H9 (cell line): Measurements from ENCODE around the gene ZNF408. TPM values are rescaled to one million over a fixed set of nuclear protein-coding genes. Genes with fewer than 3 reads are reported as not detected.

Source experiments
- DNase-seq: peaks from one replicate; pipeline ENCODE4 v3.0.0-alpha.2; 2017
- H2AFZ ChIP-seq: one replicate; pipeline ENCODE4 v1.6.1; 2013; ENCODE audit warnings: mild to moderate bottlenecking, low read length, control low read depth, moderate library complexity
- H2AK5ac ChIP-seq: 2 replicates; pipeline ENCODE4 v1.6.1; 2013; ENCODE audit warnings: low read length, control low read depth, mixed read lengths; ENCODE audit not compliant: insufficient read length
- H2BK120ac ChIP-seq: one replicate; pipeline ENCODE4 v1.6.1; 2013; ENCODE audit warnings: low read depth, mild to moderate bottlenecking, low read length, control low read depth, inconsistent platforms; ENCODE audit not compliant: poor library complexity, severe bottlenecking
- H2BK12ac ChIP-seq: 2 replicates; pipeline ENCODE4 v1.6.1; 2013; ENCODE audit warnings: low read length, control low read depth, mixed read lengths, low read depth; ENCODE audit not compliant: insufficient read length
- H2BK15ac ChIP-seq: 2 replicates; pipeline ENCODE4 v1.6.1; 2013; ENCODE audit warnings: low read depth, low read length, control low read depth
- H2BK20ac ChIP-seq: one replicate; pipeline ENCODE4 v1.6.1; 2013; ENCODE audit warnings: low read depth, mild to moderate bottlenecking, low read length, control low read depth, inconsistent platforms; ENCODE audit not compliant: poor library complexity, severe bottlenecking
- H2BK5ac ChIP-seq: 2 replicates; pipeline ENCODE4 v1.6.1; 2013; ENCODE audit warnings: low read length, control low read depth, mixed read lengths; ENCODE audit not compliant: insufficient read length
- H3K14ac ChIP-seq: 2 replicates; pipeline ENCODE4 v1.6.1; 2013; ENCODE audit warnings: low read length, control low read depth; ENCODE audit not compliant: insufficient read depth
- H3K18ac ChIP-seq: 2 replicates; pipeline ENCODE4 v1.6.1; 2013; ENCODE audit warnings: low read depth, mild to moderate bottlenecking, mixed read lengths, low read length, control low read depth; ENCODE audit not compliant: insufficient read length
- H3K23ac ChIP-seq: 2 replicates; pipeline ENCODE4 v1.6.1; 2013; ENCODE audit warnings: low read length, control low read depth, mixed read lengths, low read depth; ENCODE audit not compliant: insufficient read length
- H3K23me2 ChIP-seq: 2 replicates; pipeline ENCODE4 v1.6.1; 2013; ENCODE audit warnings: low read depth, mild to moderate bottlenecking, mixed read lengths, low read length, control low read depth; ENCODE audit not compliant: insufficient read length, poor library complexity, severe bottlenecking
- H3K27ac ChIP-seq: 2 replicates; pipeline ENCODE4 v1.5.1; 2013; ENCODE audit warnings: low read length, control low read depth, mixed read lengths, low read depth; ENCODE audit not compliant: insufficient read length
- H3K27me3 ChIP-seq: 2 replicates; pipeline ENCODE4 v1.6.1; 2013; ENCODE audit warnings: low read length, control low read depth, inconsistent platforms; ENCODE audit not compliant: insufficient read depth
- H3K4ac ChIP-seq: 2 replicates; pipeline ENCODE4 v1.6.1; 2013; ENCODE audit warnings: low read depth, mild to moderate bottlenecking, control low read depth, inconsistent platforms, low read length, moderate library complexity
- H3K4me1 ChIP-seq: 2 replicates; pipeline ENCODE4 v1.6.1; 2013; ENCODE audit warnings: low read length, control low read depth, inconsistent platforms; ENCODE audit not compliant: insufficient read depth
- H3K4me2 ChIP-seq: 2 replicates; pipeline ENCODE4 v1.6.1; 2013; ENCODE audit warnings: low read length, control low read depth, mixed read lengths; ENCODE audit not compliant: insufficient read length, insufficient read depth
- H3K56ac ChIP-seq: 2 replicates; pipeline ENCODE4 v1.6.1; 2013; ENCODE audit warnings: low read depth, mild to moderate bottlenecking, mixed read lengths, low read length, control low read depth; ENCODE audit not compliant: insufficient read length
- H3K79me1 ChIP-seq: 2 replicates; pipeline ENCODE4 v1.6.1; 2013; ENCODE audit warnings: low read depth, mild to moderate bottlenecking, moderate library complexity, low read length, control low read depth, inconsistent platforms; ENCODE audit not compliant: insufficient read depth, poor library complexity, severe bottlenecking
- H3K79me2 ChIP-seq: 2 replicates; pipeline ENCODE4 v1.6.1; 2013; ENCODE audit warnings: low read length, control low read depth, inconsistent platforms; ENCODE audit not compliant: insufficient read depth
- H3K9ac ChIP-seq: 2 replicates; pipeline ENCODE4 v1.6.1; 2013; ENCODE audit warnings: low read length, control low read depth, mixed read lengths; ENCODE audit not compliant: insufficient read length; ENCODE audit errors: extremely low read depth
- H3K9me3 ChIP-seq: one replicate; pipeline ENCODE4 v1.6.1; 2013; ENCODE audit warnings: low read depth, low read length, inconsistent platforms; ENCODE audit not compliant: control insufficient read depth
- H3T11ph ChIP-seq: one replicate; pipeline ENCODE4 v1.6.1; 2013; ENCODE audit warnings: mild to moderate bottlenecking, low read length, control low read depth, inconsistent platforms
- H4K20me1 ChIP-seq: one replicate; pipeline ENCODE4 v1.6.1; 2013; ENCODE audit not compliant: control insufficient read depth, insufficient read length, insufficient read depth
- H4K5ac ChIP-seq: 2 replicates; pipeline ENCODE4 v1.6.1; 2013; ENCODE audit warnings: low read depth, mild to moderate bottlenecking, mixed read lengths, low read length, control low read depth; ENCODE audit not compliant: insufficient read length
- H4K8ac ChIP-seq: replicated peaks from 2 replicates; pipeline ENCODE4 v1.6.1; 2013; ENCODE audit warnings: low read length, control low read depth, mixed read lengths, low read depth; ENCODE audit not compliant: insufficient read length
- H4K91ac ChIP-seq: 2 replicates; pipeline ENCODE4 v1.6.1; 2013; ENCODE audit warnings: low read depth, mild to moderate bottlenecking, moderate library complexity, mixed read lengths, low read length, control low read depth; ENCODE audit not compliant: insufficient read length
- H3K27ac Mint-ChIP-seq, 3 experiments: 2 replicates in 2 of 3; 3 replicates in 1 of 3; pipeline ENCODE4 v1.8.0; 2020 to 2021; ENCODE audit warnings: mixed read lengths in 3 of 3, mild to moderate bottlenecking in 1 of 3, moderate library complexity in 1 of 3
- H3K27me3 Mint-ChIP-seq: 2 replicates; pipeline ENCODE4 v1.8.0; 2021; ENCODE audit warnings: low read depth, mild to moderate bottlenecking, moderate library complexity, mixed read lengths
- H3K36me3 Mint-ChIP-seq, 3 experiments: 2 replicates in 2 of 3; 3 replicates in 1 of 3; pipeline ENCODE4 v1.8.0; 2020 to 2021; ENCODE audit warnings: low read depth in 3 of 3, mixed read lengths in 3 of 3; ENCODE audit not compliant: insufficient read depth in 1 of 3
- H3K4me1 Mint-ChIP-seq, 2 experiments: 2 replicates each; pipeline ENCODE4 v1.8.0; 2020; ENCODE audit warnings: mixed read lengths in 2 of 2
- H3K4me3 Mint-ChIP-seq, 2 experiments: 2 replicates in 1 of 2; 3 replicates in 1 of 2; pipeline ENCODE4 v1.8.0; 2020 to 2021; ENCODE audit warnings: mild to moderate bottlenecking in 2 of 2, mixed read lengths in 2 of 2, moderate library complexity in 1 of 2
- H3K9me3 Mint-ChIP-seq, 2 experiments: 2 replicates in 1 of 2; 3 replicates in 1 of 2; pipeline ENCODE4 v1.8.0; 2020; ENCODE audit warnings: mild to moderate bottlenecking in 2 of 2, mixed read lengths in 2 of 2, moderate library complexity in 1 of 2
- WGBS: extraction: QIAGEN DNeasy Blood & Tissue Kit; methylation state at CpG from one replicate; pipeline ENCODE4 v1.1.7; 2013; ENCODE audit warnings: missing lambda C conversion rate, low lambda C conversion rate, mixed read lengths; ENCODE audit not compliant: insufficient read length; ENCODE audit errors: extremely low coverage; 5-methylcytosine and 5-hydroxymethylcytosine counted together
- total RNA-seq: library from RNA; stranded (reverse); gene quantifications from 2 replicates; pipeline ENCODE4 v1.2.1, GENCODE V29; 2021
- TF ChIP-seq, protein P1 (sequence below): fragments of 200-600 bp; sonication (generic); conservative IDR thresholded peaks from 3 replicates; pipeline ENCODE4 v1.8.0; 2021; ENCODE audit warnings: antibody characterized with exemption, mild to moderate bottlenecking

Gene ZNF408
- total RNA-seq, 1 experiment from 2014 or later, result 16.6 TPM

DNA sequence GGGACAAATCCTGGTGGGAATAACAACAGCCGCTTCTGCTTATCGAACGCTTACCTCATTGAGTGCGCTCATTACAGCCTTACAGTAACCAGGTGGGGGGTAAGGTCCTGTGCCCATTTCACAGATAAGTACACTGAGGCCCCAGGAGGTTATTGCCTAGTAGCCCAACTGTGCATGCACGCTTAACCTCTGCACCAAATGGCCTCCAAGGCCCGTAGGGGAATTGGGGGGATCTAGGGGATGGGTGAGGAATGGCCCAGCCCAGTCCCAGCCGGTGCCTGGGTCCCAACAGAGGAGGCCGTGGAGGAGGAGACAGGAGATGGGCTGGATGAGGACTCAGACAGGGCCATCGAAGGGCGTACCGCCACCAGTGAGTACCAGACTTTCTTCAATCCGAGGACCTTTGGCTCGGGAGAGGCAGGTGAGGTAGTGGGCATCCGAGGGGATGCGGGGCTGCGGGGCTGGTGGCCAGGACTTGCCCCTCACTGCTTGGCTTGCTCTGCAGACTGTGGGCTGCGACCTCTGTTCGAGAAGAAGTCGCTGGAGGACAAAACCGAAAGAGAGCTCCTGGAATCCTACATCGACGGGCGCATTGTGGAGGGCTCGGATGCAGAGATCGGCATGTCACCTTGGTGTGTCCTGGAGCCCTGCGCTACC, 25.5 kb downstream of the ZNF408 start:
- Histone ChIP-seq H2BK15ac (no peak overlapping the region), H3K14ac (no peak overlapping the region; the same call in 1 of the 2 replicates), H2AK5ac (no peak overlapping the region), H3K27ac (no peak overlapping the region), H3K23ac (no peak overlapping the region), H3K79me2 (no peaks in the 10 kb centered on the region), H3K4ac (no peak overlapping the region), H3K9ac (no peak overlapping the region), H3K27me3 (no peaks in the 10 kb centered on the region), H2AFZ (no peak overlapping the region), H4K20me1 (no peaks in the 10 kb centered on the region), H3K18ac (no peak overlapping the region), H3K56ac (no peak overlapping the region), H3K4me2 (no peak overlapping the region), H2BK5ac (no peak overlapping the region), H3K4me1 (0 out of 2 replicates have a peak, but pooled peaks cover 3% of the 10 kb centered on the region), H3K9me3 (no peaks in the 10 kb centered on the region), H3T11ph (no peak overlapping the region), H4K91ac (no peak overlapping the region), H2BK120ac (no peak overlapping the region), H2BK12ac (no peak overlapping the region), H2BK20ac (no peak overlapping the region), H3K23me2 (no peaks in the 10 kb centered on the region), H3K79me1 (no peaks in the 10 kb centered on the region), H4K8ac (no peak overlapping the region), H4K5ac (no peak overlapping the region)
- Mint-ChIP-seq H3K4me1 (peaks cover 9 to 15% of the 10 kb centered on the region in 2 experiments), H3K27me3 (no peaks in the 10 kb centered on the region; the same call in none of the 2 replicates), H3K9me3 (no peaks in the 10 kb centered on the region), H3K36me3 (no peaks in the 10 kb centered on the region), H3K4me3 (no peak overlapping the region), H3K27ac (peak overlapping the region in 1 of 3 experiments; percentile 65; a peak in 1 of 7 replicates)
- DNase-seq, result no peak
- WGBS, result no CpG with 5 or more reads among the region's 26 CpGs
- TF ChIP-seq, protein P1, sequence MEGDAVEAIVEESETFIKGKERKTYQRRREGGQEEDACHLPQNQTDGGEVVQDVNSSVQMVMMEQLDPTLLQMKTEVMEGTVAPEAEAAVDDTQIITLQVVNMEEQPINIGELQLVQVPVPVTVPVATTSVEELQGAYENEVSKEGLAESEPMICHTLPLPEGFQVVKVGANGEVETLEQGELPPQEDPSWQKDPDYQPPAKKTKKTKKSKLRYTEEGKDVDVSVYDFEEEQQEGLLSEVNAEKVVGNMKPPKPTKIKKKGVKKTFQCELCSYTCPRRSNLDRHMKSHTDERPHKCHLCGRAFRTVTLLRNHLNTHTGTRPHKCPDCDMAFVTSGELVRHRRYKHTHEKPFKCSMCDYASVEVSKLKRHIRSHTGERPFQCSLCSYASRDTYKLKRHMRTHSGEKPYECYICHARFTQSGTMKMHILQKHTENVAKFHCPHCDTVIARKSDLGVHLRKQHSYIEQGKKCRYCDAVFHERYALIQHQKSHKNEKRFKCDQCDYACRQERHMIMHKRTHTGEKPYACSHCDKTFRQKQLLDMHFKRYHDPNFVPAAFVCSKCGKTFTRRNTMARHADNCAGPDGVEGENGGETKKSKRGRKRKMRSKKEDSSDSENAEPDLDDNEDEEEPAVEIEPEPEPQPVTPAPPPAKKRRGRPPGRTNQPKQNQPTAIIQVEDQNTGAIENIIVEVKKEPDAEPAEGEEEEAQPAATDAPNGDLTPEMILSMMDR, result no peak
